GM21515 (cell line): ENCODE data around the gene LARP1.

Source experiments
- ATAC-seq: cut with Tn5 transposase; IDR thresholded peaks from one replicate; pipeline ENCODE4 v1.9.1; 2021; ENCODE audit not compliant: unreplicated experiment

Gene LARP1

DNA sequence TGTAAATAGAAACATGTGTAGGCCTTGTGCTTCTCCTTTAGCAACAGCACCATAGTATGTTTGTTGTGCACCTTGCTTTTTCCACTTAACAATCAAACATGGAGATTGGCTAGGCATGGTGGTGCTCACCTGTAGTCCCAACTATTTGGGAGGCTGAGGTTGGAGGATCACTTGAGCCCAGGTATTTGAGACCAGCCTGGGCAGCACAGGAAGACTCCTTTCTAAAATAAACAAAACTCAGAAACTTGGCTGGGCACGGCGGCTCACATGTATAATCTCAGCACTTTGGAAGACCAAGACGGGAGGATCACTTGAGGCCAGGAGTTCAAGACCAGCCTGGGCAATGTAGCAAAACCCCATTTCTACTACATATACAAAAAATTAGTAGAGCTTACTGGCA, 96.2 kb downstream of the LARP1 start:
- no peak for ATAC-seq

GRCh38 chr5:154857530-154858296, 102.5 kb downstream of the LARP1 start:
- peak; percentile 60 for ATAC-seq

GRCh38 chr5:154858297-154858971, 103.3 kb downstream of the LARP1 start, which contains the start of gene CNOT8:
CNOT8 (plus strand) TSS chr5:154858627; CDS start chr5:154863279, 4,652 bp downstream.
- peak; percentile 78 for ATAC-seq

GRCh38 chr5:154858972-154859871, 104.0 kb downstream of the LARP1 start:
- ATAC-seq = peak; percentile 19

GRCh38 chr5:154860123-154860522, 104.9 kb downstream of the LARP1 start:
- ATAC-seq = no peak

DNA sequence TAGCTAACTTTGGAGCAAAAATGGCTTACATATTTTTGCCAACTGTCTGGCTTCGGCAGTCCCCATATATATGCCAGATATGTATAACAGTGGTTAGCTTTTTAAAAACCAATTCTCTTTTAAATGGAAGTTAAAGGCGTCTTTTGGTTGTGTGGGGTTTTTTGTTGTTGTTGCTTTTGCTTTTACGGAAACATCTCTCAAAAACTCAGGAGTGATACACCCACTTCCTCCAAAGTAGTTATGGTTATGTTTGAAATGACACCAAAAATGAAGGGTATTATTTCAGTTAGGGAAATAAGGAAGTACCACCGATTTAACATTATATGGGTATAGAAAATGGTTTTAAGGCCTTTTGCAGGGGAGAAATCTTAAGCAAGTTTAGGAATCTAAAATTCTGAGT, 105.6 kb downstream of the LARP1 start:
- no peak for ATAC-seq

- ATAC-seq = no peak
These were observed 106.8 kb downstream of the LARP1 start for GRCh38 chr5:154861946-154862345.

- no peak for ATAC-seq
These were observed 107.6 kb downstream of the LARP1 start for GRCh38 chr5:154862766-154863165.

- no peak for ATAC-seq
These were observed 108.3 kb downstream of the LARP1 start for GRCh38 chr5:154863291-154864080.

GRCh38 chr5:154865466-154866184, 110.4 kb downstream of the LARP1 start:
- no peak for ATAC-seq

DNA sequence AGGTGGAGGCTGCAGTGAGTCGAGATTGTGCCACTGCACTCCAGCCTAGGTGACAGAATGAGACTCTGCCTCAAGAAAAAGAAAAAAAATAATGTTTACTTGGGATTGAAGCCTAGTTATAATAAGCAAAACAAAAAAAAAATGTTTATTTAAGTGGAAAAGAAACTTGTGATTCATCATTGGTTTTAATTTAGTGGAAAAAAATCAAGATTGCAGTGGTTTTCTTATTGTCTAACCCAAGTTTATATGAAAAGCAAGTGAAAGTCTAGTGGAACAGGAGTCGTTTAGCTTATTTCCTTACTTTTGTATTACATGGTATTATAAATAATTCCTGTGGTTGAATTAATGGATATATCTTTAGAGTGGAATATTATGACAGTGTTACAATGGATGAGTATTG, 111.7 kb downstream of the LARP1 start:
- no peak for ATAC-seq
